Ishikawa (cell line): ENCODE measurements around the gene SIGLEC10.

Experiments used
- CEBPB ChIP-seq: IDR thresholded peaks from 2 replicates; pipeline ENCODE4 v1.6.1; 2012
- CREB1 ChIP-seq: IDR thresholded peaks from 2 replicates; pipeline ENCODE4 v1.6.1; 2012; ENCODE audit warnings: low read depth
- EGR1 ChIP-seq: IDR thresholded peaks from 2 replicates; pipeline ENCODE4 v1.6.1; 2012
- EP300 ChIP-seq: IDR thresholded peaks from 2 replicates; pipeline ENCODE4 v1.6.1; 2012; ENCODE audit warnings: borderline replicate concordance
- FOXM1 ChIP-seq: IDR thresholded peaks from 2 replicates; pipeline ENCODE4 v1.6.1; 2012; ENCODE audit warnings: low read depth, borderline replicate concordance
- MAX ChIP-seq: IDR thresholded peaks from 2 replicates; pipeline ENCODE4 v1.6.1; 2012
- NFIC ChIP-seq: IDR thresholded peaks from 2 replicates; pipeline ENCODE4 v1.6.1; 2012
- RAD21 ChIP-seq: IDR thresholded peaks from 2 replicates; pipeline ENCODE4 v1.6.1; 2012; ENCODE audit warnings: low read depth
- REST ChIP-seq: IDR thresholded peaks from 2 replicates; pipeline ENCODE4 v1.6.1; 2012; ENCODE audit warnings: low read depth, mild to moderate bottlenecking
- TAF1 ChIP-seq: IDR thresholded peaks from 2 replicates; pipeline ENCODE4 v1.6.1; 2012; ENCODE audit warnings: low read depth, mild to moderate bottlenecking
- TCF12 ChIP-seq: IDR thresholded peaks from 2 replicates; pipeline ENCODE4 v1.6.1; 2012; ENCODE audit warnings: low read depth
- TEAD4 ChIP-seq: IDR thresholded peaks from 2 replicates; pipeline ENCODE4 v1.6.1; 2012
- USF1 ChIP-seq: IDR thresholded peaks from 2 replicates; pipeline ENCODE4 v1.6.1; 2012
- YY1 ChIP-seq: IDR thresholded peaks from 2 replicates; pipeline ENCODE4 v1.6.1; 2012; ENCODE audit warnings: low read depth
- ZBTB7A ChIP-seq: IDR thresholded peaks from 2 replicates; pipeline ENCODE4 v1.6.1; 2012; ENCODE audit warnings: low read depth

The SIGLEC10 gene

GRCh38 chr19:51410950-51411748 lies 6.3 kb downstream of the SIGLEC10 start:
- TF ChIP-seq TAF1 (no peak), EGR1 (no peak), YY1 (no peak)

- TF ChIP-seq MAX (no peak), USF1 (no peak), REST (no peak), RAD21 (peak; percentile 29; the same call in 1 of the 2 replicates), ZBTB7A (no peak), TAF1 (no peak)
These were observed 9.8 kb downstream of the SIGLEC10 start for GRCh38 chr19:51407511-51408131.

- no peak for TF ChIP-seq TCF12
- no peak for TF ChIP-seq YY1
- TF ChIP-seq CEBPB: no peak
- no peak for TF ChIP-seq REST
- no peak for TF ChIP-seq EGR1
- TF ChIP-seq EP300: no peak
- no peak for TF ChIP-seq MAX
- TF ChIP-seq NFIC: no peak
- TF ChIP-seq USF1: no peak
- no peak for TF ChIP-seq ZBTB7A
- no peak for TF ChIP-seq TEAD4
- no peak for TF ChIP-seq FOXM1
- TF ChIP-seq CREB1: no peak
- no peak for TF ChIP-seq TAF1
- no peak for TF ChIP-seq RAD21
These were observed 15.3 kb downstream of the SIGLEC10 start for GRCh38 chr19:51402117-51402516.

GRCh38 chr19:51399231-51399630 lies 18.2 kb downstream of the SIGLEC10 start:
- TF ChIP-seq TCF12: no peak
- no peak for TF ChIP-seq REST

GRCh38 chr19:51398096-51398704 lies 19.2 kb downstream of the SIGLEC10 start:
- TF ChIP-seq FOXM1 (no peak), EP300 (no peak), RAD21 (peak; percentile 10; the same call in 1 of the 2 replicates)
